ENCODE data around the gene GPATCH1. TPM values are rescaled to one million over a fixed set of nuclear protein-coding genes. Genes with fewer than 3 reads are reported as not detected.
A peak's percentile ranks its signal among the peaks of the same experiment; 100 is the strongest.

GPATCH1 gene
- total RNA-seq, 2 donors from 2014 or later = 11.6 to 18.9 TPM

- H3K27me3 Mint-ChIP-seq (ENCODE audit: low read depth) = no peaks in the 10 kb centered on the region
- no peak overlapping the region for H3K4me3 Mint-ChIP-seq
- H3K4me1 Mint-ChIP-seq (ENCODE audit: low read depth) = no peaks in the 10 kb centered on the region
- H3K27ac Mint-ChIP-seq = no peak overlapping the region
- no peaks in the 10 kb centered on the region for H3K36me3 Mint-ChIP-seq (ENCODE audit: insufficient read depth in 2 of 2)
- H3K9me3 Mint-ChIP-seq = no peaks in the 10 kb centered on the region
- ATAC-seq (replicated peaks in 1 of 2) (no peak), DNase-seq (no peak)
Measured at GRCh38 chr19:33048806-33049676, 31.9 kb upstream of the GPATCH1 start.

GRCh38 chr19:33050110-33050509, 30.9 kb upstream of the GPATCH1 start:
- Mint-ChIP-seq H3K4me3 (no peak overlapping the region), H3K27ac (no peak overlapping the region), H3K4me1 (ENCODE audit: low read depth) (no peaks in the 10 kb centered on the region), H3K27me3 (ENCODE audit: low read depth) (no peaks in the 10 kb centered on the region), H3K9me3 (no peaks in the 10 kb centered on the region), H3K36me3 (ENCODE audit: insufficient read depth in 2 of 2) (no peaks in the 10 kb centered on the region)
- no peak for DNase-seq
- ATAC-seq (replicated peaks in 1 of 2) = no peak

- no peaks in the 10 kb centered on the region for H3K9me3 Mint-ChIP-seq
Measured at GRCh38 chr19:33052352-33052972, 28.5 kb upstream of the GPATCH1 start.

GRCh38 chr19:33054623-33055022, 26.4 kb upstream of the GPATCH1 start:
- Mint-ChIP-seq H3K27ac (no peak overlapping the region), H3K4me3 (no peak overlapping the region), H3K27me3 (ENCODE audit: low read depth) (peaks cover 3% of the 10 kb centered on the region), H3K4me1 (ENCODE audit: low read depth) (no peaks in the 10 kb centered on the region), H3K36me3 (ENCODE audit: insufficient read depth in 2 of 2) (no peaks in the 10 kb centered on the region), H3K9me3 (no peaks in the 10 kb centered on the region)
- ATAC-seq (replicated peaks in 1 of 2) (no peak), DNase-seq (no peak)

More at GRCh38 chr19:33052352-33052972, 28.5 kb upstream of the GPATCH1 start:
- ATAC-seq (replicated peaks in 1 of 2) (no peak), DNase-seq (no peak)
- Mint-ChIP-seq H3K4me3 (no peak overlapping the region), H3K27ac (no peak overlapping the region), H3K27me3 (ENCODE audit: low read depth) (no peaks in the 10 kb centered on the region), H3K36me3 (ENCODE audit: insufficient read depth in 2 of 2) (no peaks in the 10 kb centered on the region), H3K4me1 (ENCODE audit: low read depth) (no peaks in the 10 kb centered on the region)

GRCh38 chr19:33055718-33056117, 25.3 kb upstream of the GPATCH1 start:
- Mint-ChIP-seq H3K36me3 (ENCODE audit: insufficient read depth in 2 of 2) (no peaks in the 10 kb centered on the region), H3K9me3 (no peaks in the 10 kb centered on the region), H3K27ac (no peak overlapping the region), H3K27me3 (ENCODE audit: low read depth) (peaks cover 12% of the 10 kb centered on the region), H3K4me1 (ENCODE audit: low read depth) (no peaks in the 10 kb centered on the region), H3K4me3 (no peak overlapping the region)
- DNase-seq = no peak
- ATAC-seq (replicated peaks in 1 of 2) = no peak

- DNase-seq = no peak
- H3K27ac Mint-ChIP-seq = no peak overlapping the region
- H3K36me3 Mint-ChIP-seq (ENCODE audit: insufficient read depth in 2 of 2) = no peaks in the 10 kb centered on the region
- no peak overlapping the region for H3K4me3 Mint-ChIP-seq
- no peak for ATAC-seq (replicated peaks in 1 of 2)
- peaks cover 18% of the 10 kb centered on the region for H3K27me3 Mint-ChIP-seq (ENCODE audit: low read depth)
- H3K4me1 Mint-ChIP-seq (ENCODE audit: low read depth) = peaks cover 4% of the 10 kb centered on the region
- H3K9me3 Mint-ChIP-seq = no peaks in the 10 kb centered on the region
Measured at GRCh38 chr19:33060586-33060985, 20.4 kb upstream of the GPATCH1 start.

- no peaks in the 10 kb centered on the region for H3K9me3 Mint-ChIP-seq
- H3K4me1 Mint-ChIP-seq (ENCODE audit: low read depth) = peaks cover 4% of the 10 kb centered on the region
- H3K27me3 Mint-ChIP-seq (ENCODE audit: low read depth) = peaks cover 27% of the 10 kb centered on the region
- no peaks in the 10 kb centered on the region for H3K36me3 Mint-ChIP-seq (ENCODE audit: insufficient read depth in 2 of 2)
- DNase-seq (no peak), ATAC-seq (replicated peaks in 1 of 2) (no peak)
- H3K4me3 Mint-ChIP-seq = peak overlapping the region in 1 of 2 donors; percentile 15
- H3K27ac Mint-ChIP-seq = no peak overlapping the region
Measured at GRCh38 chr19:33062902-33063301, 18.1 kb upstream of the GPATCH1 start.

GRCh38 chr19:33063356-33063752, 17.6 kb upstream of the GPATCH1 start:
- DNase-seq = no peak
- Mint-ChIP-seq H3K4me3 (peak overlapping the region in 1 of 2 donors; percentile 15), H3K36me3 (ENCODE audit: insufficient read depth in 2 of 2) (no peaks in the 10 kb centered on the region), H3K27ac (no peak overlapping the region), H3K4me1 (ENCODE audit: low read depth) (peaks cover 4% of the 10 kb centered on the region), H3K9me3 (no peaks in the 10 kb centered on the region), H3K27me3 (ENCODE audit: low read depth) (peaks cover 27% of the 10 kb centered on the region)
- ATAC-seq (replicated peaks in 1 of 2) = no peak

- peak in 1 of 2 donors; percentile 4 for DNase-seq
Measured at GRCh38 chr19:33063753-33064457, 17.1 kb upstream of the GPATCH1 start.

GRCh38 chr19:33064458-33064791, 16.6 kb upstream of the GPATCH1 start:
- Mint-ChIP-seq H3K4me1 (ENCODE audit: low read depth) (peaks cover 4% of the 10 kb centered on the region), H3K27ac (no peak overlapping the region), H3K9me3 (no peaks in the 10 kb centered on the region), H3K36me3 (ENCODE audit: insufficient read depth in 2 of 2) (no peaks in the 10 kb centered on the region), H3K4me3 (peak overlapping the region; percentile 80 to 82), H3K27me3 (ENCODE audit: low read depth) (peaks cover 26% of the 10 kb centered on the region)
- ATAC-seq (replicated peaks in 1 of 2) = peak; percentile 69 to 76
- DNase-seq = peak; percentile 27 to 43

More at GRCh38 chr19:33063753-33064457, 17.1 kb upstream of the GPATCH1 start:
- peak in 1 of 2 donors; percentile 23 for ATAC-seq (replicated peaks in 1 of 2)
- Mint-ChIP-seq H3K36me3 (ENCODE audit: insufficient read depth in 2 of 2) (no peaks in the 10 kb centered on the region), H3K9me3 (no peaks in the 10 kb centered on the region), H3K27me3 (ENCODE audit: low read depth) (peaks cover 27% of the 10 kb centered on the region), H3K4me3 (peak overlapping the region; percentile 80 to 82), H3K27ac (no peak overlapping the region), H3K4me1 (ENCODE audit: low read depth) (peaks cover 4% of the 10 kb centered on the region)

- no peaks in the 10 kb centered on the region for H3K36me3 Mint-ChIP-seq (ENCODE audit: insufficient read depth in 2 of 2)
- H3K9me3 Mint-ChIP-seq = no peaks in the 10 kb centered on the region
- peaks cover 20% of the 10 kb centered on the region for H3K27me3 Mint-ChIP-seq (ENCODE audit: low read depth)
- peak within 1 kb of the TSS; percentile 80 to 82 for H3K4me3 Mint-ChIP-seq
- ATAC-seq (replicated peaks in 1 of 2) (peak; percentile 91 to 94), DNase-seq (peak; percentile 63 to 75)
- peaks cover 4% of the 10 kb centered on the region for H3K4me1 Mint-ChIP-seq (ENCODE audit: low read depth)
- no peak within 1 kb of the TSS for H3K27ac Mint-ChIP-seq
Measured at GRCh38 chr19:33064792-33065550, 16.0 kb upstream of the GPATCH1 start, which contains the start of gene RHPN2. Gene RHPN2 (minus strand): TSS chr19:33064888. CDS start chr19:33064852, 36 bp downstream.

GRCh38 chr19:33066543-33066942, 14.4 kb upstream of the GPATCH1 start:
- no peak for ATAC-seq (replicated peaks in 1 of 2)
- H3K9me3 Mint-ChIP-seq = no peaks in the 10 kb centered on the region
- DNase-seq = no peak
- peak overlapping the region; percentile 1 to 60 for H3K4me3 Mint-ChIP-seq
- H3K27me3 Mint-ChIP-seq (ENCODE audit: low read depth) = peaks cover 15% of the 10 kb centered on the region
- no peak overlapping the region for H3K27ac Mint-ChIP-seq
- peaks cover 4% of the 10 kb centered on the region for H3K4me1 Mint-ChIP-seq (ENCODE audit: low read depth)
- no peaks in the 10 kb centered on the region for H3K36me3 Mint-ChIP-seq (ENCODE audit: insufficient read depth in 2 of 2)

All from activated T-cell treated with anti-CD3 and anti-CD28 coated beads, Interleukin-2, amount 50 U/mL, for 72 hours (primary cell).